ENCODE data around the gene GEMIN2. TPM values are rescaled to one million over a fixed set of nuclear protein-coding genes. Genes with fewer than 3 reads are reported as not detected.
"Not testable (repeated sequence)": the region's sequence is repeated elsewhere in the genome, so short reads cannot be mapped to it uniquely, and the experiment has no call there.

Gene GEMIN2
- total RNA-seq, 4 donors from 2014 or later: 14.8 to 25.7 (median 23.6) TPM

GRCh38 chr14:39158222-39158858 lies 44.2 kb downstream of the GEMIN2 start:
- WGBS, 2 donors: 86 to 96% methylated on average over 6 of the region's 6 CpGs
- intact Hi-C loops (cut with DNase I; ENCODE audit: low total_unique reads): no loop called here
- TF ChIP-seq CTCF (IDR thresholded peaks at IDR 0.05) (no peak), POLR2A (IDR thresholded peaks at IDR 0.05) (no peak)
- no peak overlapping the region for H3K4me3 ChIP-seq (ENCODE audit: low read depth, poor library complexity, severe bottlenecking)
- DNase-seq (ENCODE audit: low spot score in 2 of 2): no peak

GRCh38 chr14:39160494-39160893 lies 46.4 kb downstream of the GEMIN2 start:
- WGBS, 2 donors: 94 to 98% methylated on average over 1 of the region's 1 CpG
- intact Hi-C loops (cut with DNase I; ENCODE audit: low total_unique reads): no loop called here
- no peak for DNase-seq (ENCODE audit: low spot score in 2 of 2)
- TF ChIP-seq POLR2A (IDR thresholded peaks at IDR 0.05) (no peak), CTCF (IDR thresholded peaks at IDR 0.05) (no peak)
- no peak overlapping the region for H3K4me3 ChIP-seq (ENCODE audit: low read depth, poor library complexity, severe bottlenecking)

- intact Hi-C loops (cut with DNase I; ENCODE audit: low total_unique reads): loop anchor here (5.0 kb wide), 1 partner anchor 259 kb away; no protein-coding TSS in a partner anchor
- 90 to 91% methylated on average over 10 of the region's 10 CpGs for WGBS, 2 donors
- not testable (repeated sequence) for H3K4me3 ChIP-seq (ENCODE audit: low read depth, poor library complexity, severe bottlenecking); DNase-seq (ENCODE audit: low spot score in 2 of 2)
Measured at GRCh38 chr14:39167797-39168320, 53.7 kb downstream of the GEMIN2 start.

- intact Hi-C loops (cut with DNase I; ENCODE audit: low total_unique reads): loop anchor here (5.0 kb wide), 1 partner anchor 259 kb away; no protein-coding TSS in a partner anchor
- WGBS, 2 donors: 60 to 69% methylated on average over 4 of the region's 4 CpGs
- TF ChIP-seq CTCF (IDR thresholded peaks at IDR 0.05) (no peak), POLR2A (IDR thresholded peaks at IDR 0.05) (no peak)
- no peak for DNase-seq (ENCODE audit: low spot score in 2 of 2)
- H3K4me3 ChIP-seq (ENCODE audit: low read depth, poor library complexity, severe bottlenecking): no peak overlapping the region
Measured at GRCh38 chr14:39168591-39168990, 54.5 kb downstream of the GEMIN2 start.

GRCh38 chr14:39169541-39169900 lies 55.4 kb downstream of the GEMIN2 start:
- no peak for DNase-seq (ENCODE audit: low spot score in 2 of 2)
- intact Hi-C loops (cut with DNase I; ENCODE audit: low total_unique reads): loop anchor here (5.0 kb wide), 1 partner anchor 258 kb away; no protein-coding TSS in a partner anchor
- 1% methylated on average over 7 of the region's 7 CpGs for WGBS, 2 donors
- peak overlapping the region; percentile 87 for H3K4me3 ChIP-seq (ENCODE audit: low read depth, poor library complexity, severe bottlenecking)
- no peak for TF ChIP-seq CTCF (IDR thresholded peaks at IDR 0.05)
- TF ChIP-seq POLR2A (IDR thresholded peaks at IDR 0.05): no peak

GRCh38 chr14:39173198-39173597 lies 59.1 kb downstream of the GEMIN2 start:
- no peak overlapping the region for H3K4me3 ChIP-seq (ENCODE audit: low read depth, poor library complexity, severe bottlenecking)
- intact Hi-C loops (cut with DNase I; ENCODE audit: low total_unique reads): no loop called here
- TF ChIP-seq POLR2A (IDR thresholded peaks at IDR 0.05) (no peak), CTCF (IDR thresholded peaks at IDR 0.05) (no peak)
- WGBS, 2 donors: 79 to 91% methylated on average over 3 of the region's 3 CpGs
- DNase-seq (ENCODE audit: low spot score in 2 of 2): no peak

Data from lower leg skin (tissue), 4 donors.